Stomach smooth muscle (tissue), 2 donors: Measurements from ENCODE around the gene HACD2.

ENCODE experiments used
- H3K27ac ChIP-seq: one replicate; pipeline ENCODE4 v1.7.0; 2013; ENCODE audit warnings: mild to moderate bottlenecking, low read length, inconsistent platforms
- H3K27me3 ChIP-seq, 2 donors: one replicate each; pipeline ENCODE4 v1.7.0; 2013; ENCODE audit warnings: low read length in 2 of 2; ENCODE audit not compliant: insufficient read depth in 2 of 2, control insufficient read depth in 1 of 2
- H3K36me3 ChIP-seq, 2 donors: one replicate each; pipeline ENCODE4 v1.7.0; 2013; ENCODE audit warnings: low read length in 2 of 2; ENCODE audit not compliant: control insufficient read depth in 2 of 2, insufficient read depth in 2 of 2
- H3K4me1 ChIP-seq: one replicate; pipeline ENCODE4 v1.7.0; 2013; ENCODE audit warnings: low read length; ENCODE audit not compliant: control insufficient read depth, insufficient read depth
- H3K4me3 ChIP-seq, 2 donors: one replicate each; pipeline ENCODE4 v1.7.0; 2013; ENCODE audit warnings: low read length in 2 of 2
- H3K9ac ChIP-seq, 2 donors: one replicate each; pipeline ENCODE4 v1.7.0; 2013; ENCODE audit warnings: low read length in 2 of 2, mild to moderate bottlenecking in 1 of 2
- H3K9me3 ChIP-seq, 2 donors: one replicate each; pipeline ENCODE4 v1.7.0; 2013; ENCODE audit warnings: low read length in 2 of 2; ENCODE audit not compliant: control insufficient read depth in 2 of 2
- donor health status: healthy.
- donor health status: Pancreatic carcinoma.

HACD2 gene

DNA sequence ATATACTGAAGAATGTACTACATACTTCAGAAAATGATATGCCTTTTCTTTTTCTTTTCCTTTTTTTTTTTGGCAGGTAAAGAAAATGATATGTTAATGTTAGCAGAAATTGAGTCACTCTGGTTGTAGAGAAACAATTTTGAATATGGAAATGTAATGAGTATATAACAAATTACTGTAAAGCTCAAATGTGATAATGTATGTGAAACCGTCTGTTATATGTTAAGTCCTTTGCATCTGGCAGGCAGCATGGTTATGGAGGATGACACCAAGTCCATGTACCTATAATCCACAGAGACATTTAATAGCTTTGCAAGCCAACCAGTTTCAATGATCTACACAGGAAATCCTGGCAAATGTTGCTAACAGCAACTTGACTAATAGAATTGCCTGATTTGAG is 58.4 kb downstream of the HACD2 start:
- no peaks in the 10 kb centered on the region for H3K9me3 ChIP-seq
- no peak overlapping the region for H3K9ac ChIP-seq
- H3K4me1 ChIP-seq = peaks cover 4% of the 10 kb centered on the region
- no peak overlapping the region for H3K27ac ChIP-seq
- H3K36me3 ChIP-seq = peaks cover 8 to 9% of the 10 kb centered on the region in 2 donors
- no peaks in the 10 kb centered on the region for H3K27me3 ChIP-seq
- no peak overlapping the region for H3K4me3 ChIP-seq

DNA sequence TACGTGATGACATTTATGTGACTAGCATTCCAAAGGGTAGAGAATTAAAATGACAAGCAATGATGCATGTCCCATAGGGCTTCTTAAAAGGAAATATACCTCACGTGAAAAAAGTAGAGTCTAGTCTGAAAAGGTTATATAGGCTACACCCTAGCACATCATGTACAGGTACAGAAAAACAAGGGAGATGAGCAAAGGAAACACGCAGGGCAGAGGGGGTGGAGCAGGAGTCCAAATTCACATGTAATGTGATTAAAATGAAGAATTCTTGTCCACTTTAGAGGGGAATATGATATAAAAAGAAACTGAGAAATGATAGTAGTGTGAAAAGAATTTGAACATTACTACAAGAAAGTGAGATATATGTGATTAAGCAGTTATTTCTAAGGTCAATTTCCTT is 59.4 kb downstream of the HACD2 start:
- H3K36me3 ChIP-seq = peaks cover 8 to 9% of the 10 kb centered on the region in 2 donors
- H3K9ac ChIP-seq = no peak overlapping the region
- H3K4me3 ChIP-seq = no peak overlapping the region
- H3K4me1 ChIP-seq = peaks cover 11% of the 10 kb centered on the region
- no peak overlapping the region for H3K27ac ChIP-seq
- no peaks in the 10 kb centered on the region for H3K9me3 ChIP-seq
- H3K27me3 ChIP-seq = no peaks in the 10 kb centered on the region

DNA sequence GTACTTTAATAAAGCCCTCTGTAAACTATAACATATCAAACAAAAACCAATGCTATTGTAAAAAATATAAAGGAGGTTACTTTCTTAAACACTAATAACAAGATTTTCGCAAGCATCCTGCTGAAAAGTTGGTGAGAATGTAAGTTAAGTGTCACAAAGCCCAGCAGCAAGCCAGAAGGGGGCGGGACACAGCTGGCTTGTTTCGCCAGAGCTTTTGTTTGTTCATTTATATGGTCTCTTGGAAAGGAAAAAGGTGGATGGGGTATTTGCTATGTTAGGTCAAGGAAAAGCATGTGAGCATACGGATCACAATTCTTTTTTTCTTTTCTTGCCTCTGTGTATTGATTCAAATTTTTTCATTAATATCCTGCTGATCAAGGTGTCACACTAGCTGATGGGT is 59.9 kb downstream of the HACD2 start:
- H3K9ac ChIP-seq = no peak overlapping the region
- H3K27me3 ChIP-seq = no peaks in the 10 kb centered on the region
- peaks cover 11% of the 10 kb centered on the region for H3K4me1 ChIP-seq
- H3K9me3 ChIP-seq = no peaks in the 10 kb centered on the region
- peaks cover 8 to 9% of the 10 kb centered on the region in 2 donors for H3K36me3 ChIP-seq
- H3K4me3 ChIP-seq = no peak overlapping the region
- no peak overlapping the region for H3K27ac ChIP-seq

DNA sequence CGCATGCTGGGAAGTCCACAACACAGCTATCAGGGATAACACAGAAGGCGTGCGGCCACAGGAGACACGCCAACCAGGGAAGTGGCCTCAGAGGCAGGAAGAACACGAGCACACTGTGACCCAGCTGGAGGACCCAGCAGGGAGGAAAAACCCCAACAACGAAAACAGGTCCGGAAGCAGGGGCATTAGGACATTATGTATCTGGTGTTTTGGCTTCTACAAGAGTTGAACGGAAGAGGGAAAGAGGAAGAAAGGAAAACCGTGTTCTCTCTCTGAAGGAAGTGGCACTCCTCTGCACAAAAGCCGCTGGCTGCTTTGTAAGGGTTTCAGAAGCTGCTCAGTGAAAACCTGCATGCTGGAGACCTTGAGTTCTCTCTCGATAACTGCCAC is 61.8 kb downstream of the HACD2 start:
- Histone ChIP-seq H3K9me3 (no peaks in the 10 kb centered on the region), H3K36me3 (peaks cover 8 to 9% of the 10 kb centered on the region in 2 donors), H3K9ac (no peak overlapping the region), H3K27me3 (no peaks in the 10 kb centered on the region), H3K4me1 (peaks cover 11% of the 10 kb centered on the region), H3K4me3 (no peak overlapping the region), H3K27ac (no peak overlapping the region)

DNA sequence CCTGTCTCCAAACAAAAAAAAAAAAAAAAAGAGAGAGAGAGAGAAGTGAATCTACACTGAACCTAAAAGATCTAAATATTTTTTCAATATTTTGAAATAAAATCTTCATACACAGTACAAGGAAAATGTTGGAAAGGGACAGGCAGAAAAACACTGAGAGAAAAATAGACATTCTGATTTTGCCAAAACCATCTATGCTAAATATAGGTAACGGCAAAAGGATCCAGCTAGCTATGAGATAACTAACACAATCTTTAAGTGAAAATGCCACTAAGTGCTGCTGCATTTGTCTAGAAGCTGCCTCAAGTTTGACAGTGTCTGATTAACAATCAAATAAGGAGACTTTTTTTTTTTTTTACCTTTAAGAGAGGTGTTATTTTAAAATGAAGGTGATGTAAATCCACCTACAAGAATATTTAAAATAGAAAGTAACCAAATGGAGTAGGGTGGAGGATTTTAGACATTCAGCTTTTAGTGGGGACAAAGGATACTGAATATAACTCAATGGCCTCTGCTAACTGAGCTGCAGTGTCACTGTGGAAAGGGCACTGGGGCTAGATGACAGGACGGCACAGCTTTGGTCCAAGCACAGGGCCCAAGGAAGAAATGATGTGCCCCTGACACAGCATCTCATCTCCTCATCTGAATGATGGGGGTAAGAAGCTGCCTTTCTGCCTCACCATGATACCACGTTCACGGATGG is 62.4 kb downstream of the HACD2 start:
- Histone ChIP-seq H3K4me1 (peaks cover 11% of the 10 kb centered on the region), H3K27me3 (no peaks in the 10 kb centered on the region), H3K4me3 (no peak overlapping the region), H3K9ac (no peak overlapping the region), H3K36me3 (peaks cover 3 to 6% of the 10 kb centered on the region in 2 donors), H3K27ac (no peak overlapping the region), H3K9me3 (no peaks in the 10 kb centered on the region)

DNA sequence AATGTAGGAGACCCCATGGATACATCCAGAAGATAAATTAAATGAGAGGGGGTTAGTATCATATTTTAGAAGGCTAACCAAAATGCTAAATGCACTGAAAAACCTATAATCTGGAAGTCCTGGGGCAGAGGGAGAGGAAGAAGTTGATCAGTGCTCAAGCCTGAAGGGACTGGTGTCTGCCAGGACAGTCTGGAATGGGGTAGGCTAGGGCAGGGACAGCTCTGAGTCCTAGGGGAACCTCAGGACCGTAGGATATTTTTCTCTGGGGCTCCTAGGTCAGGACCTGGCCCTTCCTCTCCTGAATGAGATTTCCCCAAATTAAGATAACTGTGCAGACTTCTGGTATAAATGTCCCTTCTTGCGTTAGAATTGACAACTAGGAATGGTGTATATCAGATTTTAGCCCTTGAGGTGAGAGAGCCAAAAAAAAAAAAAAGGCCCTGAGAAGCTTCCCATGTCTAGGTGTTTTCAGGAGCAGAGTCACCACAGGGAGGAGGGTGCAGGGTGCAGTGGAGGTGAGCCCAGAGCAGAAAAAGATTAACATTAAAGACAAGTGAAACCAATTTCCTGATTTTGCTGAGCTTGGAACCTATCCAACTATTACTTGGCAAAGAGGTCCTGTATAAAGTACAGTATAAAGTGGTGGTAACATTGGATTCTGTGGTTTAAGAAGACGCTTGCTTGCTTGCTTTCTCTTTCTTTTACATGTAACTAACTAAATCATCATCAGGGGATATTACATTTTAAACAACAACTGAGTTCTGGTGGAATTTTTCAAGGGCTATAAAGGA is 63.5 kb downstream of the HACD2 start:
- Histone ChIP-seq H3K9ac (no peak overlapping the region), H3K27ac (peak overlapping the region; percentile 18), H3K4me1 (peaks cover 11% of the 10 kb centered on the region)

DNA sequence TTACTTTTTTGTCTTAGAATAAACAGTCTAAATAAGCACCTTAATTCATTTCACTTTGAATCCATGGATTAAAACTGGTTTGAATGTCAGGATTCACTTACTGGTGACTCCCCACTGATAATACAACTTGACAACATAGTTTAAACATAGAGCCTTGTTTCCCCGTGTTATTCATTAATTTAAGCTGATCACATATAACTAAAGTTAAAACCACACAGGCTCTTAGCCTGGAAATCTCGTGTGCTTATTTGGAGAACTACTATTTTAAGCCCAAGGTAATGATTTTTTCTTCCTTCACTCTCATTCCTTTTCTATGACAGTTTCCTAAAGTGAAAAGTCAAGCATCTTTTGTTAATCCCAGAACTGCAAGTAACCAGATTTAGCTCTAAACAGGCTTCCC is 64.2 kb downstream of the HACD2 start:
- Histone ChIP-seq H3K27ac (no peak overlapping the region), H3K4me3 (no peak overlapping the region), H3K9me3 (no peaks in the 10 kb centered on the region), H3K4me1 (peaks cover 11% of the 10 kb centered on the region), H3K9ac (no peak overlapping the region), H3K27me3 (no peaks in the 10 kb centered on the region), H3K36me3 (no peaks in the 10 kb centered on the region)

More for the DNA sequence above, 63.5 kb downstream of the HACD2 start:
- Histone ChIP-seq H3K27me3 (no peaks in the 10 kb centered on the region), H3K36me3 (peaks cover 0 to 2% of the 10 kb centered on the region in 2 donors), H3K4me3 (no peak overlapping the region), H3K9me3 (no peaks in the 10 kb centered on the region)

DNA sequence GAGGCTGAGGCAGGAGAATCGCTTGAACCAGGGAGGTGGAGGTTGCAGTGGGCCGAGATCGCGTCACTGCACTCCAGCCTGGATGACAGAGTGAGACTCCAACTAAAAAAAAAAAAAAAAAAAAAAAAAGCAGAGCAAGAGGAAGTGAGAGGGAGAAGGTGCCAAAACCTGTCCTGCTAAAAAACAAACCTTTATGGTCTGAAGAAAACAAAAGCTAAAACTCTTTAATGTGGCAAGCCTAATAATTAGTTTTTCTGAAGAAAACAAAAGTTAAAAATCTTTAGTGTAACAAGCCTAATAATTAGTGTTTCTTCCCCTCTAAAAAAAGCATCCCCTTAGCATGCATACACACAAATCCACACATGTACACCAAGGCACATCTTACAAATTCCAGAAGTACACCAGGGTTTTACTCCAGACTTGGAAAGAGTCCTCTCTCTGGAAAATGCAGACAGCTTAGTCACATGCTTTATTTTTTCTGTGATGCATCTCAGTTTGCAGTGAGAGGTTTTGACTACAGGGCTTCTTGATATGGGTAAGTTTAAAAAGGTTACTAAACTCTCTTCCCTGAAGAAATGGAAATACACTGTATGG is 65.9 kb downstream of the HACD2 start:
- H3K9ac ChIP-seq = no peak overlapping the region
- no peak overlapping the region for H3K4me3 ChIP-seq
- no peak overlapping the region for H3K27ac ChIP-seq
- peaks cover 0 to 2% of the 10 kb centered on the region in 2 donors for H3K36me3 ChIP-seq
- peaks cover 11% of the 10 kb centered on the region for H3K4me1 ChIP-seq
- no peaks in the 10 kb centered on the region for H3K9me3 ChIP-seq
- no peaks in the 10 kb centered on the region for H3K27me3 ChIP-seq

DNA sequence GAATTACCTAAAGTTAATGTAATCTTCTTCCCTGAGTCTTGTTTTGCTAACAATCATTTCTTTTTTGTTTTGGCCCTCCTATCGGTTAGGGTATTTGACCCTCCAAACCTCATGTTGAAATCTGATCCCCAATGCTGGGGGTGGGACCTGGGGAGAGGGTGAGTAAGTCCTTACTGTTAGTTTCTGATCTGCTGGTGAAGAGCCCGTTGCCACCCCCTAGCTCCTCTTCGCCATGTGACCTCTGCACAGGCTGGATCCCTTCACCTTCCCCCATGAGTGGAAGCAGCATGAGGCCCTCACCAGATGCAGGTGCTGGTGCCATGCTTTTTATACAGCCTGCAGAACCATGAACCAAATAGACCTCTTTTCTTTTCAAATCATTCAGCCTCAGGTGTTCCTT is 73.1 kb downstream of the HACD2 start:
- no peaks in the 10 kb centered on the region for H3K27me3 ChIP-seq
- H3K4me3 ChIP-seq = no peak overlapping the region
- H3K4me1 ChIP-seq = peaks cover 3% of the 10 kb centered on the region
- H3K9ac ChIP-seq = no peak overlapping the region
- peaks cover 0 to 6% of the 10 kb centered on the region in 2 donors for H3K36me3 ChIP-seq
- no peak overlapping the region for H3K27ac ChIP-seq
- no peaks in the 10 kb centered on the region for H3K9me3 ChIP-seq

DNA sequence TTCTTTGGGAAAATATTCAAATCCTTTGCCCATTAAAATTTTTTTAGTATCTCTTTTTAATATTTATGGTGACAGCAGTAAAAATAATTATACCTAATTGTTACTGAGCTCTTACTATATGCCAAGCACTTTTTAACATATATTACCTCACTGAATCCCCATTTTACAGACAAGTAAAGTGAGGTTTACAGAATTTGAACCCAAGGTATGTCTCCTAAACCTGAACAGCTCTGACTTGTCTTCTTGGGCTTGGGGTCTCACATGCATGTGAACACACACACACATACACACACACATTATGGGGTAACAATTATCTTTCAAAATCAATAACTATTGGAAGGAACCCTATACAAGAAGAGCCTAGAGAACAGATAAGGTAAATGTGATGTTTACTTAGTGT is 73.8 kb downstream of the HACD2 start:
- peaks cover 3% of the 10 kb centered on the region for H3K4me1 ChIP-seq
- no peaks in the 10 kb centered on the region for H3K27me3 ChIP-seq

More for the DNA sequence above, 73.8 kb downstream of the HACD2 start:
- H3K27ac ChIP-seq = no peak overlapping the region
- peaks cover 0 to 6% of the 10 kb centered on the region in 2 donors for H3K36me3 ChIP-seq
- H3K9me3 ChIP-seq = no peaks in the 10 kb centered on the region
- no peak overlapping the region for H3K9ac ChIP-seq
- no peak overlapping the region for H3K4me3 ChIP-seq
